GM21619 (cell line): ENCODE data around the gene ZBTB4.
"Not testable (repeated sequence)": the region's sequence is repeated elsewhere in the genome, so short reads cannot be mapped to it uniquely, and the experiment has no call there.

ENCODE experiments used
- ATAC-seq: cut with Tn5 transposase; IDR thresholded peaks from one replicate; pipeline ENCODE4 v1.9.1; 2021; ENCODE audit not compliant: unreplicated experiment

Gene ZBTB4

GRCh38 chr17:7475764-7476422 lies 3.5 kb downstream of the ZBTB4 start:
- ATAC-seq, result no peak

GRCh38 chr17:7474767-7475166 lies 4.7 kb downstream of the ZBTB4 start:
- not testable (repeated sequence) for ATAC-seq

GRCh38 chr17:7471729-7472128 lies 7.7 kb downstream of the ZBTB4 start:
- no peak for ATAC-seq

- not testable (repeated sequence) for ATAC-seq
These were observed 8.9 kb downstream of the ZBTB4 start for GRCh38 chr17:7470457-7470973.

- not testable (repeated sequence) for ATAC-seq
These were observed 9.6 kb downstream of the ZBTB4 start for GRCh38 chr17:7469843-7470242.

- no peak for ATAC-seq
These were observed 10.5 kb downstream of the ZBTB4 start for GRCh38 chr17:7468804-7469389.

GRCh38 chr17:7468290-7468689 lies 11.1 kb downstream of the ZBTB4 start:
- no peak for ATAC-seq

GRCh38 chr17:7467498-7467897 lies 11.9 kb downstream of the ZBTB4 start:
- ATAC-seq, result no peak

- no peak for ATAC-seq
These were observed 12.6 kb downstream of the ZBTB4 start for GRCh38 chr17:7466639-7467341.

GRCh38 chr17:7466318-7466638 lies 13.2 kb downstream of the ZBTB4 start:
- ATAC-seq, result no peak

- no peak for ATAC-seq
These were observed 13.7 kb downstream of the ZBTB4 start for GRCh38 chr17:7465597-7466275.

- ATAC-seq, result no peak
These were observed 15.3 kb downstream of the ZBTB4 start for GRCh38 chr17:7464081-7464480.

- no peak for ATAC-seq
These were observed 16.0 kb downstream of the ZBTB4 start for GRCh38 chr17:7463372-7463846.

GRCh38 chr17:7462474-7463371 lies 16.7 kb downstream of the ZBTB4 start:
- ATAC-seq, result no peak

- no peak for ATAC-seq
These were observed 18.4 kb downstream of the ZBTB4 start for GRCh38 chr17:7460850-7461660.

- no peak for ATAC-seq
These were observed 19.4 kb downstream of the ZBTB4 start for GRCh38 chr17:7459961-7460545.

GRCh38 chr17:7448461-7448860 lies 31.0 kb downstream of the ZBTB4 start:
- ATAC-seq, result no peak

- ATAC-seq, result no peak
These were observed 33.8 kb downstream of the ZBTB4 start for GRCh38 chr17:7445619-7445968.
